Mesendoderm (in vitro differentiated cells): ENCODE data around the gene SLC2A5.
"Not testable (repeated sequence)": the region's sequence is repeated elsewhere in the genome, so short reads cannot be mapped to it uniquely, and the experiment has no call there.

ENCODE experiments used
- DNase-seq: peaks from one replicate; pipeline ENCODE4 v3.0.0; 2013
- H2AK5ac ChIP-seq: 2 replicates; pipeline ENCODE4 v1.6.1; 2013; ENCODE audit warnings: low read length, inconsistent platforms
- H2BK120ac ChIP-seq: 2 replicates; pipeline ENCODE4 v1.6.1; 2013; ENCODE audit warnings: low read depth, mild to moderate bottlenecking, low read length, moderate library complexity, mixed read lengths
- H2BK15ac ChIP-seq: replicated peaks from 2 replicates; pipeline ENCODE4 v1.6.1; 2013; ENCODE audit warnings: low read depth, mild to moderate bottlenecking, moderate library complexity
- H2BK5ac ChIP-seq: 2 replicates; pipeline ENCODE4 v1.6.1; 2013; ENCODE audit warnings: low read length, inconsistent platforms
- H3K18ac ChIP-seq: 2 replicates; pipeline ENCODE4 v1.6.1; 2013; ENCODE audit warnings: mild to moderate bottlenecking, low read length, mixed read lengths
- H3K23ac ChIP-seq: one replicate; pipeline ENCODE4 v1.6.1; 2013; ENCODE audit warnings: low read length
- H3K27ac ChIP-seq: 2 replicates; pipeline ENCODE4 v1.5.1; 2013; ENCODE audit warnings: low read depth, mild to moderate bottlenecking, inconsistent platforms, low read length, moderate library complexity
- H3K27me3 ChIP-seq: 2 replicates; pipeline ENCODE4 v1.6.1; 2013; ENCODE audit warnings: low read length, control low read depth, mild to moderate bottlenecking, inconsistent platforms; ENCODE audit not compliant: insufficient read depth, poor library complexity
- H3K36me3 ChIP-seq: 2 replicates; pipeline ENCODE4 v1.6.1; 2013; ENCODE audit warnings: low read length, inconsistent platforms; ENCODE audit not compliant: control insufficient read depth, insufficient read depth
- H3K4ac ChIP-seq: one replicate; pipeline ENCODE4 v1.6.1; 2013; ENCODE audit warnings: low read depth, mild to moderate bottlenecking, low read length, moderate library complexity
- H3K4me1 ChIP-seq: 2 replicates; pipeline ENCODE4 v1.6.1; 2013; ENCODE audit warnings: low read depth, low read length, inconsistent platforms; ENCODE audit not compliant: control insufficient read depth
- H3K4me2 ChIP-seq: 2 replicates; pipeline ENCODE4 v1.6.1; 2013; ENCODE audit warnings: low read length
- H3K4me3 ChIP-seq: 2 replicates; pipeline ENCODE4 v1.5.1; 2013; ENCODE audit warnings: mild to moderate bottlenecking, low read length
- H3K56ac ChIP-seq: one replicate; pipeline ENCODE4 v1.6.1; 2013; ENCODE audit warnings: low read length
- H3K79me1 ChIP-seq: 2 replicates; pipeline ENCODE4 v1.6.1; 2013; ENCODE audit warnings: low read length, inconsistent platforms
- H3K79me2 ChIP-seq: 2 replicates; pipeline ENCODE4 v1.6.1; 2013; ENCODE audit warnings: mild to moderate bottlenecking, low read length; ENCODE audit not compliant: control insufficient read depth, insufficient read depth
- H3K9ac ChIP-seq: 2 replicates; pipeline ENCODE4 v1.6.1; 2013; ENCODE audit warnings: low read length, inconsistent platforms
- H4K5ac ChIP-seq: one replicate; pipeline ENCODE4 v1.6.1; 2013; ENCODE audit warnings: low read length
- H4K8ac ChIP-seq: one replicate; pipeline ENCODE4 v1.6.1; 2013; ENCODE audit warnings: low read depth, mild to moderate bottlenecking, control low read depth, low read length, moderate library complexity
- WGBS: extraction: QIAGEN DNeasy Blood & Tissue Kit; methylation state at CpG from one replicate; pipeline ENCODE4 v1.1.7; 2013; ENCODE audit warnings: low lambda C conversion rate, missing lambda C conversion rate; ENCODE audit not compliant: insufficient coverage; ENCODE audit errors: extremely low coverage; 5-methylcytosine and 5-hydroxymethylcytosine counted together

SLC2A5 gene

DNA sequence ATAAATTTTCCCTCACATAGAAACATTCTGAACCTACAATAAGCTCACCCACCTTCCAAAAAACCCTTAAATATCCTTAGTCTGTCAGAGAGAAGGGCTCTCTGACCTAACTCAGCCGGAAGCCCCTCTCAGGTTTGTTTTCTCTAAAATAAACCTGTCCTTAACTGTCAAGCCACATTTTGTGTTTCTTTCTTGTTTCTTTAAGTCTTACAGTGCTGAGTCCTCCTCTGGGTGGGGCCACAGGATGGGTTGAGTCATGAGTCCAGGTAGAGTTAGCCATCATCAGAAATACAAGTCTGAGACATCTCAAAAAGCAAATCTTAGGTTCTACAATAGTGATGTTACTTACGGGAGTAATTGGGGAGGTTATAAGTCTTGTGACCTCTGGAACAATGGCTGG lies 26.4 kb upstream of the SLC2A5 start:
- no peak overlapping the region for H2AK5ac ChIP-seq
- no peak overlapping the region for H4K5ac ChIP-seq
- H3K9ac ChIP-seq, result no peak overlapping the region
- H3K4me3 ChIP-seq, result no peak overlapping the region
- WGBS, result no CpG with 5 or more reads among the region's 2 CpGs
- H3K27me3 ChIP-seq, result no peaks in the 10 kb centered on the region
- H2BK5ac ChIP-seq, result no peak overlapping the region
- H3K56ac ChIP-seq, result no peak overlapping the region
- no peak overlapping the region for H3K23ac ChIP-seq
- DNase-seq, result no peak
- no peaks in the 10 kb centered on the region for H3K36me3 ChIP-seq
- no peak overlapping the region for H3K27ac ChIP-seq
- no peak overlapping the region for H2BK15ac ChIP-seq
- H3K79me2 ChIP-seq, result no peaks in the 10 kb centered on the region
- H3K4me1 ChIP-seq, result no peaks in the 10 kb centered on the region
- no peak overlapping the region for H3K4ac ChIP-seq
- no peak overlapping the region for H3K18ac ChIP-seq
- no peak overlapping the region for H3K4me2 ChIP-seq
- no peaks in the 10 kb centered on the region for H3K79me1 ChIP-seq
- no peak overlapping the region for H2BK120ac ChIP-seq
- H4K8ac ChIP-seq, result no peak overlapping the region

- not testable (repeated sequence) for H2AK5ac ChIP-seq, H2BK5ac ChIP-seq, H3K79me2 ChIP-seq, H3K4ac ChIP-seq, H2BK120ac ChIP-seq, H3K79me1 ChIP-seq, DNase-seq, H3K18ac ChIP-seq, H4K5ac ChIP-seq, H3K4me1 ChIP-seq, H3K36me3 ChIP-seq, H3K23ac ChIP-seq, H2BK15ac ChIP-seq, H3K9ac ChIP-seq, H3K27me3 ChIP-seq, H4K8ac ChIP-seq, H3K4me3 ChIP-seq, H3K56ac ChIP-seq, H3K27ac ChIP-seq, H3K4me2 ChIP-seq
- WGBS, result no CpG with 5 or more reads among the region's 18 CpGs
These were observed 24.7 kb upstream of the SLC2A5 start for GRCh38 chr1:9093996-9094595.

- H3K27me3 ChIP-seq, result no peaks in the 10 kb centered on the region
- H3K36me3 ChIP-seq, result no peaks in the 10 kb centered on the region
- H4K8ac ChIP-seq, result no peak overlapping the region
- no peak for DNase-seq
- no peak overlapping the region for H3K9ac ChIP-seq
- no peak overlapping the region for H2BK120ac ChIP-seq
- no peaks in the 10 kb centered on the region for H3K79me1 ChIP-seq
- H3K4ac ChIP-seq, result no peak overlapping the region
- H3K4me3 ChIP-seq, result no peak overlapping the region
- no peak overlapping the region for H2BK15ac ChIP-seq
- H3K79me2 ChIP-seq, result no peaks in the 10 kb centered on the region
- H3K18ac ChIP-seq, result no peak overlapping the region
- H2AK5ac ChIP-seq, result no peak overlapping the region
- no peak overlapping the region for H3K56ac ChIP-seq
- no peaks in the 10 kb centered on the region for H3K4me1 ChIP-seq
- no peak overlapping the region for H2BK5ac ChIP-seq
- H4K5ac ChIP-seq, result no peak overlapping the region
- no peak overlapping the region for H3K23ac ChIP-seq
- no peak overlapping the region for H3K27ac ChIP-seq
- no peak overlapping the region for H3K4me2 ChIP-seq
- no CpG with 5 or more reads among the region's 6 CpGs for WGBS
These were observed 24.1 kb upstream of the SLC2A5 start for GRCh38 chr1:9093581-9093980.

- Histone ChIP-seq H3K79me1 (no peaks in the 10 kb centered on the region), H3K18ac (no peak overlapping the region), H3K9ac (no peak overlapping the region), H3K4me3 (no peak overlapping the region), H3K23ac (no peak overlapping the region), H4K5ac (no peak overlapping the region), H3K4ac (no peak overlapping the region), H3K4me1 (no peaks in the 10 kb centered on the region), H3K36me3 (no peaks in the 10 kb centered on the region), H3K79me2 (no peaks in the 10 kb centered on the region), H3K4me2 (no peak overlapping the region), H2AK5ac (no peak overlapping the region), H2BK5ac (no peak overlapping the region), H3K27ac (no peak overlapping the region), H2BK15ac (no peak overlapping the region), H4K8ac (no peak overlapping the region), H3K27me3 (no peaks in the 10 kb centered on the region), H3K56ac (no peak overlapping the region), H2BK120ac (no peak overlapping the region)
- WGBS, result no CpG with 5 or more reads among the region's 6 CpGs
- DNase-seq, result no peak
These were observed 23.7 kb upstream of the SLC2A5 start for GRCh38 chr1:9093091-9093490.

- Histone ChIP-seq H3K27ac (no peak overlapping the region), H4K8ac (no peak overlapping the region), H2BK15ac (no peak overlapping the region), H2BK5ac (no peak overlapping the region), H3K23ac (no peak overlapping the region), H3K4me3 (no peak overlapping the region), H2BK120ac (no peak overlapping the region), H3K18ac (no peak overlapping the region), H4K5ac (no peak overlapping the region), H3K4me2 (no peak overlapping the region), H2AK5ac (no peak overlapping the region), H3K79me1 (no peaks in the 10 kb centered on the region), H3K36me3 (no peaks in the 10 kb centered on the region), H3K4ac (no peak overlapping the region), H3K56ac (no peak overlapping the region), H3K4me1 (no peaks in the 10 kb centered on the region), H3K79me2 (no peaks in the 10 kb centered on the region), H3K27me3 (no peaks in the 10 kb centered on the region), H3K9ac (no peak overlapping the region)
- DNase-seq, result no peak
- no CpG with 5 or more reads among the region's 4 CpGs for WGBS
These were observed 19.4 kb upstream of the SLC2A5 start for GRCh38 chr1:9088807-9089206.

- Histone ChIP-seq H3K4ac (no peak overlapping the region), H3K27ac (no peak overlapping the region), H3K4me3 (no peak overlapping the region), H3K36me3 (no peaks in the 10 kb centered on the region), H3K56ac (no peak overlapping the region), H2BK5ac (no peak overlapping the region), H2BK120ac (no peak overlapping the region), H3K27me3 (no peaks in the 10 kb centered on the region), H3K4me2 (no peak overlapping the region), H3K23ac (no peak overlapping the region), H2BK15ac (no peak overlapping the region), H3K79me1 (no peaks in the 10 kb centered on the region), H3K18ac (no peak overlapping the region), H3K79me2 (no peaks in the 10 kb centered on the region), H3K9ac (no peak overlapping the region), H2AK5ac (no peak overlapping the region), H4K5ac (no peak overlapping the region), H4K8ac (no peak overlapping the region), H3K4me1 (no peaks in the 10 kb centered on the region)
- no CpG with 5 or more reads among the region's 12 CpGs for WGBS
- DNase-seq, result no peak
These were observed 18.1 kb upstream of the SLC2A5 start for GRCh38 chr1:9087411-9088125.
